Stimulated activated naive CD8-positive, alpha-beta T cell treated with anti-CD3 and anti-CD28 coated beads, Interleukin-15, Interleukin-2, amounts not matched to agents 100 U/mL and 50 U/mL, for 24 hours (primary cell): ENCODE data around the gene ACAP1.

Experiments used
- ATAC-seq: fragments of 150-1000 bp; cut with Tn5 transposase; one replicate; pipeline ENCODE4 v1.10.0; 2021
- DNase-seq: peaks from one replicate; pipeline ENCODE4 v3.0.0; 2021

Gene ACAP1, protein sequence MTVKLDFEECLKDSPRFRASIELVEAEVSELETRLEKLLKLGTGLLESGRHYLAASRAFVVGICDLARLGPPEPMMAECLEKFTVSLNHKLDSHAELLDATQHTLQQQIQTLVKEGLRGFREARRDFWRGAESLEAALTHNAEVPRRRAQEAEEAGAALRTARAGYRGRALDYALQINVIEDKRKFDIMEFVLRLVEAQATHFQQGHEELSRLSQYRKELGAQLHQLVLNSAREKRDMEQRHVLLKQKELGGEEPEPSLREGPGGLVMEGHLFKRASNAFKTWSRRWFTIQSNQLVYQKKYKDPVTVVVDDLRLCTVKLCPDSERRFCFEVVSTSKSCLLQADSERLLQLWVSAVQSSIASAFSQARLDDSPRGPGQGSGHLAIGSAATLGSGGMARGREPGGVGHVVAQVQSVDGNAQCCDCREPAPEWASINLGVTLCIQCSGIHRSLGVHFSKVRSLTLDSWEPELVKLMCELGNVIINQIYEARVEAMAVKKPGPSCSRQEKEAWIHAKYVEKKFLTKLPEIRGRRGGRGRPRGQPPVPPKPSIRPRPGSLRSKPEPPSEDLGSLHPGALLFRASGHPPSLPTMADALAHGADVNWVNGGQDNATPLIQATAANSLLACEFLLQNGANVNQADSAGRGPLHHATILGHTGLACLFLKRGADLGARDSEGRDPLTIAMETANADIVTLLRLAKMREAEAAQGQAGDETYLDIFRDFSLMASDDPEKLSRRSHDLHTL

DNA sequence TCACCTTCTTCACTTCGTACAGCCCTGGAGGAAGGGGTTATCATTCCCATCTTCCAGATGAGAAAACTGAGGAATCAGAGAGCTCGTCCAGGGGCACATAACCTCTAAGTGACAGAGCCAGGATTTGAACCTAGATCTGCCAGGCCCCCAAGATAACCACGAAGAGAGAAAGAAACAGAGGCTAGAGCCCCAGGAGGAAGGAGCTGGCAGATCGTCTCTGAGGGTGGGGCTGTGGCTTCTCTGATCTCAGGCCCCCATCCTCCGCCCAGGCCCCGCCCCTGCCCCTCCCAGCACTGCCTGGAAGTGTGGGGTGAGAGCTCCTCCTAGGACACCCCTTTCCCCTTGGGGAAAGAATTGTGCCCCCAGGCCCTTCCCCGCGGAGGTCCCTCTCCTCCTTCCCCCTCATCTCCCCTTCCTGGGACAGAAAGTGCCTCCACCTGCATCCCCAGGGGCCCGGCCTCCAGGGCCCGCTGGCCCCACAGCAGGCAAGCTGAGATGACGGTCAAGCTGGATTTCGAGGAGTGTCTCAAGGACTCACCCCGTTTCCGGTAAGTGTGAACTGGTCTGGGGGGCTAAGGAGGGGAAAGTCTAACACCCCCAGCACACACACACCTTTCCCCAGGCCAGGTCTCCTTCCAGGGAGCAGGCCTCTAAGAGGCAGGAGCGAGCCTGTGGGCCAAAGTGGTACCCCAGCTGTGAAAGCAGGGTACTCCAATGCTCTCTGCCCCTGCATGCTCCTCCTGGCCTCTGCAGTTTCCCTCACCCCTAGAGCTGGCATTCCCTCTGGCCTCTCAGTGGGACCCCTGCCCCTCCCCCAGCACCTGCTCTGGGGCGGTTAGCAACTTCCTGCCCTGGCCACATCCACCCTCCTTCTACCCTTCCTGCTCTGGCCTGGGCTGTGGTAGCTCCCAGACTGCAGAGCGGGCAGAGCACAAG is at the start of gene ACAP1:
ACAP1 (plus strand) TSS at position 290 of the 936 bp plus-strand sequence; CDS start at position 496, 206 bp downstream.
- DNase-seq (peak; percentile 92), ATAC-seq (peak; percentile 94)

DNA sequence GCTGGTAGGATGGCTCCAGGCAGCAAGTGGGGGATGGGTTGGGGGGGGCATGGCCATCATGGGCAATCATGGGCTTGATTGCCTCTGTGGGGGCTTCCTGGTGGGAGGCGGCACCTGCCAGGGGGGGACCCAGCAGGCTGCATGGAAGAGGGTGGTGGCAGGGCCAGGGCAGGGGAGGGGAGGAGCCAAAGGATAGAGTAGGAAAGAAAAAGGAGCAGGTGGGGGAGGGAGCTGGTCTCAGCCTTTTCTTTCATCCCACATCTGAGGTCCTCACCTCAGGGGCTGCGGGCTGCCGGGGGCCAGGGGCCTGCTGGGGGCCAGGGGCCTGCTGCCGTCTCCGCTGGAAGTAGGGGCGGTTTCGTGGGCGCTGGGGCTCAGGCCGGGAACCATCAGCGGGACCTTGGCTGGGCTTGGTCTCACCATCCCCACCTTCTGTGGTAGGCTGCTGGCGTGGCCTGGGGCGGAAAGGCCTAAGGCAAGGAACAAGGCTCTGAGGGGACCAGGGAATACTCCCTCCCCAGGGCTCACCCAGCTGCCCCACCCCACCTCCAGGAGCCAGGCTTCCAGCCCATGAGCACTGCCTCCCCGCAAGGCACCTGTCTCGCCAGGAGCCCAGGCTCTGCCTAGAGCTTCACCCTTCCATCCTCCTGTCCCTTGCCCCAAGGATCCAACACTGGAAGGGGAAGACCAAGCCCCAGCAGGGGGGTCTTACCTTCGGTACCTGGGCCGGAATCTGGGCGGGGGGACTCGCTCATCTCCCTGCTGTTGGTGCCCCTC is 46.9 kb upstream of the ACAP1 start:
- DNase-seq (no peak), ATAC-seq (no peak)

DNA sequence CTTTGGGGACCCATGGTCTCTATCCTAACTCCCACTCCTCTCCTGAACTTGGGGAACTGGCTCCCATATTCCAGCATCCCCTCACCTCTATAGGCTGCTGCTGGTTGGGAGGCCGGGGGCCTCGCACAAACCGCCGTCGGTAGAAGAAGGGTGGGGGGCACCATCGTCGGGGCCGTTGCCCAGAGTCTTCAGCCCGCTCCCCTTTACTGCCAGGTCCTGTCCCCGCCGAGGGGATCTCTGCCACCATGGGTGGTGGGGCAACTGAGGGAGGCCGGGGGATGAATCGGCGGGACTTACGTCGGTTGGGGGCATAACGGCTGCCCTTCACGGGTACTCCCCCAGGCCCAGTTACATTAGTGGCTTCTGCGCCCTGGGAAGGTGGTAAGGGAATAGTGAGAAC is 46.2 kb upstream of the ACAP1 start:
- no peak for DNase-seq
- no peak for ATAC-seq

DNA sequence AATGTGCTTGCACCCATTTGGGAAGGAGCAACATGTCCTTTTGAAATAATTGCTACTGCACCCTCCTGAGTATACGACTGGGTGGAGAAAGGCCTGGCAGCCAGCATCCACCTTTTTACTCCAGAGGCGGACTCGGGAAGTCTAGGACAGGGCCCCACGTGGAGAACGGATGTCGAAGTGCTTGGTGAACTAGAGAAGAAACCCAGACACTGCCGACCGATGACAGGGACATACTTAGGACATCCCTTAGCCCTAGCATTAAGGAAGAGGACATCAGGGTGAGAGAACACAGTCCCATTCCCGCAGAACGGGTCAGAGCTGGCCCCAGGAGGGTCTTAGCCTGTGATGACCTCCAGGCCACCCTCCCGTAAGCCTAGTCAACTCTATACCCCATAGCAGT is 45.6 kb upstream of the ACAP1 start:
- DNase-seq (no peak), ATAC-seq (no peak)

DNA sequence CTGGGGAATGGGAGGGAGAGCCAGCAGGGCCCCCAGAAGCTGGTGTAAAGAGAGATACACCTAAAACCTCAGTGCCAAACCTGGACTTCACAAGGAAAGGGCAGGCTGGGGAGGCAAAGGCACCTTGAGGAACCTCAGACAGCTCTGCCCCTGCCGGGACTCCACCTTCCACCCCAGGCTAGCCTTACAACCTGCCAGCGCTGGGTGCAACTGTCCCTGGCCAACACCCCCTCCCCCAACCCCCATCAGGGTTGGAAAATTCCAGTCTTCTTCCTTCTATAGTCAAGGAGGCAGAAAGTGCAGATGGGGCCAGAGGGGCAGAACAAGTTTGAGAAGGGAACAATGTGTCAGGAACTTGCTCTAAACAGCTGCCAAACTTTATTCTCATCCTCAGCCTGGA is 44.1 kb upstream of the ACAP1 start:
- DNase-seq, result no peak
- no peak for ATAC-seq

DNA sequence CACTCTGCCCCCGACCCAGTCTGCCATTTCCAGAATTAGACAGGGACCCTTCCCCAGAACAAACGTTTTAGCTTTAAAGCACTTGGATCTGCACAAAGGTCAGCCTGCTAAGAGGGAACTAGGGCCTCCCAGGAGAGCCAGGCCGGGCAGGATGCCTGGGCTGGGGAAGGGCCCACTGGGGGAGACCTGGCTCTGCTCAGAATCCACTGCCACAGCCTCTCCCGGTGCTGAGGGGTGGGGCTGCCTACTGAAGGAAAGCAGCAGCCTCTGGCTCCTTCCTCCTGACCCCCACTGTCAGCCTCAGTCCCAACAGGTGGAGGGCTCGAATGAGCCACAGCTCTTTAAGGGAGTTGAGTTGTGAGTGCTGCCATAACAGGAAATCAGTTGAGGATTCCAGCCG is 43.6 kb upstream of the ACAP1 start:
- ATAC-seq (no peak), DNase-seq (no peak)

DNA sequence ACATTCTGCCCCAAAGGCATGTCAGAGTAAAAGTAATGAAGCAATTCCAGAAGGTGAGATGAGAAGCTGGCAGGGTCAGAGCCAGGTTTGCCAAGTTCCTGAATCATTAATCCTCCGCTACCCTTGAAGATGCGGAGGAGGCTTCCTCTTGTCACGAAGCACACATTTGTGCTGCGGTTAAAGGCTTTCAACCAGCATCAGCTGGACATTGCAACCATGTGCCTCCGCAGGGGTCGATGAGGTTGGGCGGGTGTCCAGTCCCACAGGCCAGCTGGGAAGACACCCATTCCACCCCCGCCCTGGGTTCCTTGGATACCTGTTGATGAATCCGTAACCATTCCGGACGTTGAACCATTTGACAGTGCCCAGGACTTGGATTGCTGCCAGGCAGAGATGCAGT is 43.2 kb upstream of the ACAP1 start:
- DNase-seq, result no peak
- no peak for ATAC-seq

DNA sequence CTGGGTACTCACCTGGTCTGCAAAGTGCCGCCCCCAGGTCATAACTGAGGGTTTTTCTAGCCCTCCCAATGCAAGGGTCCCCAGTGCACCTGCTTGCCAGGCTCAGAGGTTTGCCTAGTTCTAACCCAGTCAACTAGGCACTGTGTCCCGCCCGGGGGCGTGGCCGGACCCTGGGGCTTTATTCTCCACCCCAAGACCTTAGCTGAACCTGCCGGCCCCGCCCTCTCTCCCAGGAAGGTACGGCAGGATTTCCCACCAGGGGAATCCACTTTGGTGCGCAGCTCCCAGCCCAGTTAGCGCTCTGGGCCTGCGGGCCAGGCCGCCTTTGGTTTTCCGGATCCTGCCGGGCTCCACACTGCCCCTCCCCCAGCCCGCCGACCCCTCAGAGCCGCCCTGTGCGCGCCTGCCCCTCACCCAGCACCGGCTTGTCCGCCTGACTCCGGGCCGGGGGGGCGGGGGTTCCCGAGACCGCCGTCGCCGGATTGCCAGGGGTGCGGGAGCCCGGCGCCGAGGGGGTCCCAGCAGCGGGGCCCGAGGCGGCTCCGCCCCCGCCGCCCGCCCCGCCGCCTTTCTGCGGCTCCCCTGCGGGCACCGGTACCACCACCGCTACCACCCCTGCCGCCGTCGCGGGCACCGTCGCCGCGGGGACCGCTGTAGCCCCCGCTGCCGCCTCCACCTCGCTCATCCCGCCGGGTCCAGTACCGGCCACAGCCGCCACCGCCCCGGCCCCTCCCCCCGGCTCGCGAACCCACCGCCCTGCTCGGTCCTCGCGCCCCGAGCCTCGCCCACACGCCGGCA is 42.3 kb upstream of the ACAP1 start:
- DNase-seq (no peak), ATAC-seq (no peak)

DNA sequence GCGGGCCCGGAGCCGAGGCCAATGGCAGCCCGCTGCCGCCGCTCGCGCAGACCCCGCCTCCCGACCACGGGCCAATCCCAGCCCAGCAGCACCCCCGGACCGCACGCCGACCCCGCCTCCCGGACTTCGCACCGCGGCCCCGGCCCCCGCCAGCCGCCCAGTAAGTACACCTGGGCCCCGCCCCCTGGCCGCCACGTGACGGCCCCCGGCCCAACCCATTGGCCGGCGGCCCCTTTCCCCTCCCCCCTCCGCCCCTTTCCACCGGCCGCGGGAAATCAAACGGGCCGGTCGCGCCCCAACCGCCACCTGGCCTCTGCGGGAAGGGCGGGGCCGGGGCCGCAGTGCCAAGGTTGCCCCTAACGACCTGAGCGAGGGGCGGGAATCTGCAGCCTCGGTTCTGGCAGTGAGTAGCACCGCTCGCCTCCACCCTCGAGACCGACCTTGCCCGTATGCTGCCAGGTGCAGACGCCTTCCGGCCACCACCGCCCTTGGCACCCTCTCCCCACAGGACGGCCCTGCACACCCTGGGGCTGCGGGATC is 41.6 kb upstream of the ACAP1 start, which contains the start of gene YBX2:
YBX2 (minus strand) TSS at position 26 of the 540 bp plus-strand sequence. CDS start 139 bp downstream, outside the sequence.
- DNase-seq (peak; percentile 84), ATAC-seq (peak; percentile 74)

DNA sequence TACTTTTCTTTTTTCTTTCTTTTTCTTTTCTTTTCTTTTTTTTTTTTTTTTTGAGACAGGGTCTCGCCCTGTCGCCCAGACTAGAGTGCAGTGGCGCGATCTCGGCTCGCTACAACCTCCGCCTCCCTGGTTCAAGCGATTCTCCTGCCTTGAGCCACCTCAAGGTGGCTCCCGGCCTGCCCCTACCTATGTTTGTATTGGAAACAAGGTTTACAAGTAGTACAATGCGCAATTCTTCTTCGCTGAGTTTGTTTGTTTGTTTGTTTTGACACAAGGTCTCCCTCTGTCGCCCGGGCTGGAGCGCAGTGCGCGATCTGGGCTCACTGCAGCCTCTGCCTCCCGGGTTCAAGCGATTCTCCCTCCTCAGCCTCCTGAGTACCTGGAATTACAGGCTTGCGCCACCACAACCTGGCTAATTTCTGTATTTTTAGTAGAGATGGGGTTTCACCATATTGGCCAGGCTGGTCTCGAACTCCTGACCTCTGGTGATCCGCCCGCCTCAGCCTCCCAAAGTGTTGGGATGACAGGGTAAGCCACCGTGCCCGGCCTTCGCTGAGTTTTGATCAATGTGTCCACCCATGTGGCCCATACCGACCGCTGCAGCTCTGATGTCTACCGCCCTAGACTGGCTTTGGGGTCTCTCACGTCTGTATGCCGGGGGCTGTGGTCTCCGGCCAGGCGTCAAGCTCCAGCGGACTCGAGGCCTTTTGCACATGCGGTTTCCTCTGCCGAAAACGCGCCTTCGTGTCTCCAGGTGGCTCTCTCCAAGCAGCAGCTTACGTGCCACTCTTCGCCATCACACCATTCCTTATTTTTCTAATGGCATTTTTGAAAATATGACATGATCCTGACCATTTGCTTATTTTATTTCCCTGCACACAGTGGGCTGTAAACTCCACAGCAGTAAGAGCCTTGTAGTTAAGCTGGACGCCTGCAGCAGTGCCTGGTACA is 40.8 kb upstream of the ACAP1 start:
- DNase-seq, result no peak
- ATAC-seq, result no peak

DNA sequence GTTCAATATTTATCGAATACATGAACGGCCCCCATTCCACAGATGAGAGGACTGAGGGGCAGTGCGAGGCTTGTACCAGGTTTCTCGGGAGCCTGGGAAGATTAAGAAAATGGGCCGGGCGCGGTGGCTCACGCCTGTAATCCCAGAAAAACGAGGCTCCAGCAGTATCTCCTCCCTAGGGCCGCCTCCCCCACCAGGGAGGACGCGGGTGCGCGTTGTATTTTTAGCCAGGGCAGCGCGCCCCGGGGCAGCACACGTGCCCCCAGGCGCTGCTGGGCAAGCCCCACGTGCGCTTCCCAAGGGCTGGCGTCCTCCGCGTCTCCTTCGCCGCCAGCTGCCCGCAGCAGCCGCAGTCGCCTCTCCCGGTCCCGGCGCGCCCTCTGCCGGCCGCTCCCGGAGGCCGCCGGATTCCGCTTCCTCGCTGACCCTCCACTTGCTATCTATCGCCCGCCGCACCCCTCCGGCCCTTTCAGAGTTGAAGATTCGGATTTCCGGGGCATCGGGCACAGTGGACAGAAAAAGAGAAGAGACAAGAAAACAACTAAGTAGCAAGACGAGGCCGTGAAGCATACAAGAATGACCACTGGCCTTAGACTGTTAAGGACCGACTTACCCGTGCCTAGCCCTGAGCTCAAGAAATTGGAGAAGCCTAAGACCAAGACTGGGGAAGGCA is 40.0 kb upstream of the ACAP1 start:
- DNase-seq (peak; percentile 84), ATAC-seq (peak; percentile 51)

DNA sequence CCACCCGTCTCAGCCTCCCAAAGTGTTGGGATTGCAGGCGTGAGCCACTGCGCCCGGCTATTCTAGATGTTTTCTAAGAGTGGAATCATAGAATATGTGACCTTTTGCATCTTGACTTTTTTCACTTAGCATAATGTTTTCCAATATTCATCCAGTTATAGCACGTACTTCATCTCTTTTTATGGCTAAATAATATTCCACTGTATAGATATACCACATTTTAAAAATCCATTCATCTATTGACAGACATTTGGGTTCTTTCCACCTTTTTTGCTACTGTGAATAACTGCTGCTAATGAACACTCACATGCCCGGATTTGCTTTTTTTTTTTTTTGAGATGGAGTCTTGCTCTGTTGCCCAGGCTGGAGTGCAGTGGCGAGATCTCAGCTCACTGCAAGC is 32.1 kb upstream of the ACAP1 start:
- ATAC-seq (no peak), DNase-seq (no peak)

DNA sequence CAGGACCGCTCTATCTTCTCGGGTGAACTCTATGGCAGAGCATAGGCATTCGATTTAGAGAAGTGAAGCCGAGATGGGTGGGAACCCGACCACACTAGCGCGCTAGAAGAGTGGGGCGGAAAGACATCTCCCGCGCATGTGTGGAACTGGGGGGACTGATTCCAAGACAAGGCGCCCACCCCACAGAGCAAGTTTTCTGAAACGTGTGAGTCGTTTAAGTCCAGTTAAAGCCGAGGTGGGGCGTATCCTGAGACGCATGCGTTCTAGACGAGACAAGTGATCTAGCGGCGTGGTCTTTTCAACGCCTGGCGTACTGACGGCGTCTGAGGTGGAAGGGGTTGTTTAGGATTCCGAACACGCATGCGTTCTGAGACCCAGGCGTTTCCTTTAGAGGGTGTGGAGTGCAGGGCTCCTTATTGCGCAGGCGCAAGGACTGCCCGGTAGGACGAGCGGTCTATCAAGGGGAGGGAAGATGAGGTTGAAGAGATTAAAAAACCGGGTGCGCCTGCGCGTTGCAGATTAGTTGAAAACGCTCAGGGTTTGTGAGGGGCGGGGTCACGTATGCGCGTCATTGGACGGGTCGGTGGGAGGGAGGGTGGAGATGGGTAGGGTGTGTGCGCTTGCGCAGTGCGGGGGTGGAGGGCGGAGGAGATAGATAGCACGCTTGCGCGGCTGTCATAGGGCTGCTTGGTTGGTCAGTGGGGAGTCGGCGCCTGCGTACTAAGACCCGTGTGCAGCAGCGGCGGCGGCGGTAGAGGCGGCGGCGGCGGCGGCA is 29.2 kb upstream of the ACAP1 start, which contains the start of gene EIF5A:
EIF5A (plus strand) TSS at position 718 of the 775 bp plus-strand sequence. CDS start 2,008 bp downstream, outside the sequence.
- DNase-seq (peak; percentile 100), ATAC-seq (peak; percentile 84)

DNA sequence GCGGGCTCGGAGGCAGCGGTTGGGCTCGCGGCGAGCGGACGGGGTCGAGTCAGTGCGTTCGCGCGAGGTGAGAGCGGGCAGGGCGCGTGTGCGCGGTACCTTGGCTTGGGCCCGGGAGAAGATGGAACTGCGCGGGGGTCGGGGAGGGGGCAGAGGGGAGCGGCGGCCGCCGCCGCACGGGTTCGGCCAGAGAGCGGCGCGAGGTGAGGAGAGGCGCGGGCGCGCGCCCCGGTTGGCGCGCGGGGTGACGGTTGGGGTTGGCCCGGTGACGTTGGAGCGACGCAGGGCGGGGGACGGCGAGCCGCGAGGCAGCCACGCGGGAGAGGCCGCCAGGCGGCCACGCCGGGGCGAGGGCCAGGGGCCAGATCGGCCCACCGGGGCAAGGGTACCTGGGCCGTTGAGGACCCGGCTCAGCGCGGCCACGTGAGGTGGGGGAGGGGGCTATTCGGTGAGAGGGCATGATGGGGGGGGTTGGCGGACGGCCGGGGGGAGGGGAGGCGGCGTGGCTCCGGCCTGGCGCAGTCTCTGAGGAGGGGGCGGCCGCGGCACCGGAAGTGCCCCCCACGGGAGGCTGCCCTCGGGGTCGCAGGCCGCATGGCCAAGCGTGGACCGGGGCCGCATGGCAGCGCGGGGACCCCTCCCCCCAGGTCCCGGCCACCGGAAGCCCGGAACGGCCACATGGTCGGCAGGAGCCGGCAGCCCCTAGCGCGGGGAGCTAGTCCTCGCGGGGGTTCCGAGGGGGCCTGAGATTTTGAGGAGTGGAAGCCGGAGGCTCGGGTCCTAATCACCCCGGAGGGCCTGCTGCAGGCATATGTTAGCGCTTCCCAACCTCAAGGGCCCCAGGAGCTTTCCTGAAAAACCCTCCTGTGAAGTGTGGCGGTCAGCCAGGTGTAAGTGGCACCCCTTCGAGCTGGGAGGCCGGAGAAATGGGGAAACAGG is 28.4 kb upstream of the ACAP1 start:
- DNase-seq (peak; percentile 62), ATAC-seq (no peak)

DNA sequence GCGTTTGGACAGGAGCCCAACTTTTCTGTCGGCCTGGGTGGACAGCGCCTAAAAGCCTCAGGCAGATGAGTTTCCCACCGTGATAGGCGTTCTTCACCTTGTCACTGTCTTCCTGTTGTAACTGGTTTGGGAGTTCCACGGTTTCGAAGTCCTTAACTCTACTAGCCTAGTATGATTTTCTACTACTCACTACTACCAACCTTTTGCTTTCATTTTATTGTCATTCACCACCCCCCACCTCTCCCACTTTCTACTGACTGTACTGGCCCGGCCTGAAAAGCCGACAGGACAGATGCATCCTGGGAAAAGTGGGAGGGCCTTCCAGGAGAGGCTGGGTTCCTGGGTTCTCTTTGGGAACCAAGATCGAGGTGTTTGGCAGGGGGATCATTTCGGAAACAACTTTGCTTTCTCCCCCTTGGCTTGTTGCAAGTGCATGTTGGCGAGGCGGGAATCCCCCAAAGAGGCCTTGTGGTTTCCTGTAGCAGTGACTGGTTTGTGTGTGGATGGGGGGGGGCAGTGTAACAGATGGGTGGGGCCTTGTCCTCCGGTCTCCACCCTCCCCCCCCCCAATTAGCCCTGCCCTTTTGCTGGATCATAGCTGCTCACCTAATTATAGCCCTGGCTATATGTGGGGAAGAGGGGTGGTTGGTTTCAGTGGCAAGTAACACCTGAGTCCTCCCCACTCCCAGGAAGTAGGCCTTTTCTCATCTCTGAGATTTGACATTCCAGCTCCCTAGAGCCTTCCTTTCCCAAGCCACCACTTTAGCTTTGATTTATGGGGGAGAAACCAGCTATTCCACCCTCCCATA is 27.5 kb upstream of the ACAP1 start:
- peak; percentile 26 for ATAC-seq
- peak; percentile 81 for DNase-seq

DNA sequence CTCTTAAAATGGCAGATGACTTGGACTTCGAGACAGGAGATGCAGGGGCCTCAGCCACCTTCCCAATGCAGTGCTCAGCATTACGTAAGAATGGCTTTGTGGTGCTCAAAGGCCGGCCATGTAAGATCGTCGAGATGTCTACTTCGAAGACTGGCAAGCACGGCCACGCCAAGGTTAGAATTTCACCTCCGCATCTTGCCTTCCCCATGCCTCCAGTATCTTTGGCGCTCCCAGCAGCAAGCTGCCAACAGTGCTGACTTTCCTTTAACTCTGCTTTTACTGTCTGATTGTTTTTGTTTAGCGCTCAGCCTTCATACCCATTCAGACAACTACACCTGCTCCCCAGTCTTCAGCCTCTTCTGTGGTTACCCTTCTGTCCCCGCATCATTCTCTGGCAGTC is 26.7 kb upstream of the ACAP1 start:
- ATAC-seq, result no peak
- no peak for DNase-seq
